ENCODE measurements around the gene PRKCZ.

The PRKCZ gene

GRCh38 chr1:2044510-2045319 is 5.5 kb upstream of the PRKCZ start:
- peak; percentile 90 for DNase-seq (ENCODE audit: low spot score)
- TF ChIP-seq, protein P1, sequence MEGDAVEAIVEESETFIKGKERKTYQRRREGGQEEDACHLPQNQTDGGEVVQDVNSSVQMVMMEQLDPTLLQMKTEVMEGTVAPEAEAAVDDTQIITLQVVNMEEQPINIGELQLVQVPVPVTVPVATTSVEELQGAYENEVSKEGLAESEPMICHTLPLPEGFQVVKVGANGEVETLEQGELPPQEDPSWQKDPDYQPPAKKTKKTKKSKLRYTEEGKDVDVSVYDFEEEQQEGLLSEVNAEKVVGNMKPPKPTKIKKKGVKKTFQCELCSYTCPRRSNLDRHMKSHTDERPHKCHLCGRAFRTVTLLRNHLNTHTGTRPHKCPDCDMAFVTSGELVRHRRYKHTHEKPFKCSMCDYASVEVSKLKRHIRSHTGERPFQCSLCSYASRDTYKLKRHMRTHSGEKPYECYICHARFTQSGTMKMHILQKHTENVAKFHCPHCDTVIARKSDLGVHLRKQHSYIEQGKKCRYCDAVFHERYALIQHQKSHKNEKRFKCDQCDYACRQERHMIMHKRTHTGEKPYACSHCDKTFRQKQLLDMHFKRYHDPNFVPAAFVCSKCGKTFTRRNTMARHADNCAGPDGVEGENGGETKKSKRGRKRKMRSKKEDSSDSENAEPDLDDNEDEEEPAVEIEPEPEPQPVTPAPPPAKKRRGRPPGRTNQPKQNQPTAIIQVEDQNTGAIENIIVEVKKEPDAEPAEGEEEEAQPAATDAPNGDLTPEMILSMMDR (IDR thresholded peaks at IDR 0.05; ENCODE audit: borderline replicate concordance, control extremely low read depth, extremely low read depth, insufficient read depth, missing control alignments), result peak; percentile 94
- in situ Hi-C loops (cut with MboI; ENCODE audit: low sequenced_read_pairs, unreplicated experiment), result no loop called here

- TF ChIP-seq, protein P1 (IDR thresholded peaks at IDR 0.05; ENCODE audit: borderline replicate concordance, control extremely low read depth, extremely low read depth, insufficient read depth, missing control alignments), result no peak
- in situ Hi-C loops (cut with MboI; ENCODE audit: low sequenced_read_pairs, unreplicated experiment), result no loop called here
These were observed 4.6 kb upstream of the PRKCZ start for GRCh38 chr1:2045468-2046173.

GRCh38 chr1:2046174-2046917 is 3.9 kb upstream of the PRKCZ start:
- peak; percentile 81 for DNase-seq (ENCODE audit: low spot score)
- TF ChIP-seq, protein P1 (IDR thresholded peaks at IDR 0.05; ENCODE audit: borderline replicate concordance, control extremely low read depth, extremely low read depth, insufficient read depth, missing control alignments), result peak; percentile 87
- in situ Hi-C loops (cut with MboI; ENCODE audit: low sequenced_read_pairs, unreplicated experiment), result no loop called here

More at GRCh38 chr1:2045468-2046173, 4.6 kb upstream of the PRKCZ start:
- DNase-seq (ENCODE audit: low spot score), result no peak

GRCh38 chr1:2046953-2047748 is 3.1 kb upstream of the PRKCZ start:
- no peak for DNase-seq (ENCODE audit: low spot score)
- TF ChIP-seq, protein P1 (IDR thresholded peaks at IDR 0.05; ENCODE audit: borderline replicate concordance, control extremely low read depth, extremely low read depth, insufficient read depth, missing control alignments), result no peak
- in situ Hi-C loops (cut with MboI; ENCODE audit: low sequenced_read_pairs, unreplicated experiment), result no loop called here

GRCh38 chr1:2047749-2048729 is 2.2 kb upstream of the PRKCZ start:
- in situ Hi-C loops (cut with MboI; ENCODE audit: low sequenced_read_pairs, unreplicated experiment), result no loop called here
- TF ChIP-seq, protein P1 (IDR thresholded peaks at IDR 0.05; ENCODE audit: borderline replicate concordance, control extremely low read depth, extremely low read depth, insufficient read depth, missing control alignments), result no peak
- no peak for DNase-seq (ENCODE audit: low spot score)

All from GM13976 (cell line).